Erythroblast (primary cell): ENCODE results near the gene NFIA.
A peak's percentile ranks its signal among the peaks of the same experiment; 100 is the strongest.
"Not testable (repeated sequence)": the region's sequence is repeated elsewhere in the genome, so short reads cannot be mapped to it uniquely, and the experiment has no call there.

Experiments used
- DNase-seq, 2 experiments: peaks; one replicate each; lab custom pipeline; 2025; lab: John Stamatoyannopoulos, UW
- GATA1 ChIP-seq: IDR thresholded peaks from 2 replicates; pipeline ENCODE4 v1.6.1; 2011; ENCODE audit warnings: low read depth, mild to moderate bottlenecking, control low read depth, low read length, moderate library complexity
- POLR2A ChIP-seq: IDR thresholded peaks from 2 replicates; pipeline ENCODE4 v1.6.1; 2011; ENCODE audit warnings: mild to moderate bottlenecking, low read length

The NFIA gene

GRCh38 chr1:61277121-61277690, 194.8 kb downstream of the NFIA start:
- DNase-seq: no peak
- TF ChIP-seq GATA1 (no peak), POLR2A (no peak)

GRCh38 chr1:61278503-61278902, 196.1 kb downstream of the NFIA start:
- DNase-seq: not testable (repeated sequence)

- no peak for DNase-seq
- TF ChIP-seq POLR2A (no peak), GATA1 (no peak)
These were observed 196.6 kb downstream of the NFIA start for GRCh38 chr1:61278966-61279365.

DNA sequence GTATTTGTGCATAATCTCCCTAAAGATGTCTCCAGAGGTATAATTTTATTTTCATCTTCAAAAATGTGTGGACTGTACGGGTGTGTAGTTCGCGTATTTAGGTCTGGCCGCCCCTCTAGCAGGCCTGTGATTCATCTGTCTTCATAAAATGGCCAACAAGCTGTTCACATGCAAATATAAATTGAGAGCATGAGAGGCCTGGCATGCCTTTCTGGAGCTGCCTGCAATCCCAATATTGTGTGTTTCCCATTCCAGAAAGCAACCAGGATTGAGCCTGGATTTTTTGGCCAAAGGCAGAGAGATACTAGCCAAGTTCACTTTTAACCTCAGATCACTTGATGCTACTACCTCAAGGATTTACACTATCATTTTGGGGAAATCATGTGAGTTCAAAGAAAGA, 197.2 kb downstream of the NFIA start:
- TF ChIP-seq POLR2A: no peak
- TF ChIP-seq GATA1: no peak
- DNase-seq: no peak

DNA sequence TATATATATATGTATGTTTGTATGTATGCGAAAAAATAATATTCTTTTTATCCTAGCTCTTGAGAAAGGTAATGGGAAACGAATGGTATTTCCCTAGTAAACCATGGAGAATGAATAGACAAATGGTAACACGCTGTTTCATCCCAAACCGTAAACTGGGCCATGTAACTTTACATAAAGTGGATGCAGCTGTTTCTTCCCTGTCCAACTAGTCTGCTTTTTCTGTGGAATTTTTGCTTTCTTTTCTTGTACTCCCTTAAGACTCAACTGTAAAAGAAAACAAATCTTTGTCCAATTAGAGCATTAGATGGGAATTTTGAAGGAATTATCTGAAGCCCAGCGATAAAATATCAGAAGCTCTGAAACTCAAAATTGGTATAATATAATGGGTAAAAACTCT, 198.1 kb downstream of the NFIA start:
- TF ChIP-seq GATA1: no peak
- TF ChIP-seq POLR2A: no peak
- no peak for DNase-seq

- TF ChIP-seq POLR2A (no peak), GATA1 (no peak)
- DNase-seq: no peak
These were observed 200.0 kb downstream of the NFIA start for GRCh38 chr1:61282387-61282786.

DNA sequence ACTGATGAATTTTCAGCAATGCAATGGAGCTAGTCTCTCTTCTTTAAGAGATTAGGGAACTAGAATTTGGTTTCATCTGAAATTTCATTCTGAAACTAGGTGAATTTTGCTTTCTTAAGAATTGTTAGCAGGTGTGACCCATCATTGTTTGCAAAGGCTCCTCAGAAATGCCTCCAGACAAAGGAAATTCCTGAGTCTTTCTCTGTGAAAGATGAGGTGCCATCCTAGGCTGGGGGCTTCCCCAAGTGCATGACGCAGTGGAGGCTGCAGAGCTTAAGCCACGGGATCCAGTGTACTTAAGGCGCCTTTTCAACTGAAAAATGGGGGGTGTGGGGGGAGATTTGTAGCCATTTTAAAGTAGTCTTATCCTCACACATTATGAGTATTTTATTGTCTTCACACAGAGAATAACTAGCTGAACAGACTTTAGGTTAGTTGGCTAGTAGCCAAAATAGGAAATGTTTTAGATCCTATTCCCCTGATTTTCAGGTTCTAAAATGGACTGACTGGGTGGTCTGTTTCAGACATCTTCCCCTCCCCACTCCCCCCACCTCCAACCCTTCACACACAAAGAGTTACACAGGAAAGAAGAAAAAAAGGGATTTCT, 202.0 kb downstream of the NFIA start:
- DNase-seq: no peak
- TF ChIP-seq GATA1 (no peak), POLR2A (no peak)

DNA sequence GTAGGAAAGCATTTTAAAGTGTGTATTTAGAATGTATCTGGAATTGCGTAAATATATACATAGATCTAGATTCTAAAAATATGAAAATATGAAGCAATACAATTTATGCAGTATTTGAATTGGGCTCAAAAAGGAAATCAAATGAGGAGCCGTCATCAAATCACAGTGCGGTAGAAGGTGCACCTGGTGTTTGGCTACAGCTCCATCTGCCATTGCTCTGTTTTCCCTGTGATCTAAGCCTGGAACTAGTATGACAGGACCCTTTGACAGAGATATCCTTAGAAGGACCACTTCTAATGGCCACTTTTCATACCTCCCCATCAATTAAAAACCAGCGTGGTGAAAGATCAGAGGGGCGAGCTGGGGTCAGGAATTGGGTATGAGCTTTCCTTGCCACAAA, 202.6 kb downstream of the NFIA start:
- no peak for DNase-seq
- no peak for TF ChIP-seq POLR2A
- no peak for TF ChIP-seq GATA1

GRCh38 chr1:61285371-61285885, 203.1 kb downstream of the NFIA start:
- TF ChIP-seq GATA1: no peak
- TF ChIP-seq POLR2A: no peak
- DNase-seq: no peak

DNA sequence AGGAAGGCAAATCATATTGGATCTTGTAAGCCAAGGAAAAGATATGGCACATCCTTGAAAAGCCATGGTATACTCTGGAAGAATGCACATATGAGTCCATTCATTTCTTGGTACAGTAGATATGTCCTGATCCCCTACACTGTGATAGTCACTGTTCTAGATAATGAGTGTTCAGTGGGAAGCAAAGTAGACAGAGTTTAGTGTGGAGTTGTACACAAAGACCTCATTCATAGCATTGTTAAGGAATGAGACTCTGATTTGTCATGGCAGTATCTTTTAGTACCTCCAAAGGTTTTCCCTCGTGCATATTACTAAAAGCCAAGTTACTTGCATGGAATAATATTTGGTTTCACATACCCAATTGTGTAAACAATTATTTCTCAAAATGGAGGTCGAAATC, 204.7 kb downstream of the NFIA start:
- DNase-seq: no peak
- TF ChIP-seq GATA1: no peak
- TF ChIP-seq POLR2A: no peak

- TF ChIP-seq POLR2A (no peak), GATA1 (no peak)
- DNase-seq: no peak
These were observed 205.4 kb downstream of the NFIA start for GRCh38 chr1:61287734-61288133.

DNA sequence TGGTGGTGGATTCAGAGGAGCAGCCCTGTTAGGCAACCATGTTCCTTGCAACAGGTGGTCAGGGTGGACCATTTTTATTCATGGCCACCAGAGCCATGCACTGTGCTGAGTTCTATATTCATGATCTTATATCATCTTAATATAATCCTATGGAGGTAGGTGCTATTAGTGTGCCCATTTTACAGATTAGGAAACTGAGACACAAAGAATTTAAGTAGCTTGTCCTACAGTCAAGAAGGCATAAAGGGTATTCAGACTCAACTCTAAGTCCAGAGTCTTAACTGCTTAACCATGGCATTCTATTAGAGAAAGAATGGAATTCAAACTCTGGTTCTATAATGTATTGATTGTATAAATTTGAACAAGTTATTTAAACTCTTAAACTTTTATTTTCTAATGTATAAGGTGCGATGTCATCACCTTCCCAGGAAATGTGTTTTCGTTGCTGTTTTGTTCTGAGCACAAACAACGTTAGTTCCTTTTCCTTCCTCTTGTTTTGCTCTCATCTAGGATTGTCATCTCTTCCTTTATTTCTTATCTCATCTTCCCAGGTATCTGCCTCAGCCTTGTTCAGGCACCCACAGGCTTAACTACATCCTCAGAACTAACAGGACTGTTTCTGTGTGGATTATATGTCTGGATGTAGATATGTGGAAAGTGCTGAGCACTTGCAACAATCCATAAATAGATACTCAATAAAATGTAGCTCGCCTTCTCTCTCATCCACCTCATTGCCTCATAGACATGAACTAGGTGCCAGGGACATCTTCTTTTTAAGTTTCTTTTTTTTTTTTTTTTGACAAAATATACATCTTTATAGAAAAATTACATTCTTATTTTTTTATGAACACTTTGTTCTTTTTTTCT, 207.1 kb downstream of the NFIA start:
- TF ChIP-seq POLR2A: no peak
- TF ChIP-seq GATA1: no peak
- peak in 1 of 2 experiments; percentile 22 for DNase-seq

DNA sequence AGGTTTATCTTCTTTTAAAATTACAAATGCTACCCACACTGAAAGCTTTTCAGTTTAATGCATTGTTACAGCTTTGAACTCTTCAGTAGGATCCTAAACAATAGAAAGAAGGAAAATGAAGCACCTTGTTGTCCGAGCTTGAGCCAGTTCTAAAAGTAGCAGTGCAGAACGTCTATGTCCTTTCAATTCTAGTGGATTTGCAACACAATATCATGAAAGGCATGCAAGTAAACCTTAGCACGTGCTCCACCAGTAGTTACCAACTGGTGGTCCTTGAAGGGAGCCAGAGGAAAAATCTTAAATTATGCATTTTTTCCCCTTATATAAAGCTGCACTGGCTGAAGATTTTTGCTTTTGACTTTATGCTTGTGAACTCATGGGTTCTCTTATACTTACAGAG, 208.2 kb downstream of the NFIA start:
- TF ChIP-seq POLR2A (no peak), GATA1 (no peak)
- no peak for DNase-seq

DNA sequence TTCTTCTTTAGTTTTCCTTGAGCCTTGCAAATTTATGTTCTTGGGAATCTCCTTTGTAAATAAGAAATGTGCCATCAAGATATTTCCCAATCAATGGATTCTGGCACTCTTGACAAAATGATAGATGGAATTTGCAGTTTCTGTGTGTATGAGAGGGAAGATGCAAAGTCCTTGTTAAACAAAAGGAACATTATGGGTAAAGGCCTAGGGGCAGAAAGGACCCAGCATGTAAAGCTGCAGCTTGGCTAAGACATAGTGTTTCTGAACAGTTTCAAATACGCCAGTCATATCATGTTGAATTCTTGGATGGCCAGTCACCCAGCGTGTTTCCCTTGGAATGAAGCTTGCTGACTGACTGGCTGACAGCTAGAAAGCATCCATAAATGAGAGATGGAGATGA, 210.8 kb downstream of the NFIA start:
- TF ChIP-seq GATA1 (no peak), POLR2A (no peak)
- no peak for DNase-seq

DNA sequence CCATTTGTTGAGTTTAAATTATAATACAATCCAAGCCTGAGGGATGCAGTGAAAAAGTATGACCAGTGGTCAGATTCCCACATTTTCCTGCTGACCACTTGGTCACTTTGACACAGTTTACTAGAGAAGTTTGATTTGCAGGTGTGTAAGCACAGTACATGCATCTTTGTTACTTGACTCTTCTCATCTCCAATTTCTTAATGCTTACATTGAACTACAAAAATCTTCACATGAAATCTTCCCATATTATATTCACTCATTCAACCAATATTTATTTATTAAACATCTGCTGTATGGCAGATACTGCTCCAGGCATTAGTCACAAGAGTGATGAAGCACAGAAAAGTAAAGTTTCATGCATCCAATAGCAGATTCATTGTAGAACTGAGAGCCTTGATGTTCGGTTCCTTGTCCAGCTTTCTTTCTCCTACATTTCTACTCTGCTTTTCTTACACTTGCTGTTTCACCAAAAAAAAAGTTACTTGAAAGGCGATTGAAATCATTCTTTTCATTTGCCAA, 211.7 kb downstream of the NFIA start:
- DNase-seq: no peak
- TF ChIP-seq POLR2A (no peak), GATA1 (no peak)

GRCh38 chr1:61294930-61295329, 212.6 kb downstream of the NFIA start:
- TF ChIP-seq GATA1: no peak
- TF ChIP-seq POLR2A: no peak
- DNase-seq: no peak
